HS-27A (cell line): ENCODE results near the gene DVL2.
"Not testable (repeated sequence)": the region's sequence is repeated elsewhere in the genome, so short reads cannot be mapped to it uniquely, and the experiment has no call there.

ENCODE experiments used
- DNase-seq: peaks from one replicate; pipeline ENCODE4 v3.0.0-alpha.2; 2012; ENCODE audit warnings: low read depth, missing footprints

DVL2 gene

DNA sequence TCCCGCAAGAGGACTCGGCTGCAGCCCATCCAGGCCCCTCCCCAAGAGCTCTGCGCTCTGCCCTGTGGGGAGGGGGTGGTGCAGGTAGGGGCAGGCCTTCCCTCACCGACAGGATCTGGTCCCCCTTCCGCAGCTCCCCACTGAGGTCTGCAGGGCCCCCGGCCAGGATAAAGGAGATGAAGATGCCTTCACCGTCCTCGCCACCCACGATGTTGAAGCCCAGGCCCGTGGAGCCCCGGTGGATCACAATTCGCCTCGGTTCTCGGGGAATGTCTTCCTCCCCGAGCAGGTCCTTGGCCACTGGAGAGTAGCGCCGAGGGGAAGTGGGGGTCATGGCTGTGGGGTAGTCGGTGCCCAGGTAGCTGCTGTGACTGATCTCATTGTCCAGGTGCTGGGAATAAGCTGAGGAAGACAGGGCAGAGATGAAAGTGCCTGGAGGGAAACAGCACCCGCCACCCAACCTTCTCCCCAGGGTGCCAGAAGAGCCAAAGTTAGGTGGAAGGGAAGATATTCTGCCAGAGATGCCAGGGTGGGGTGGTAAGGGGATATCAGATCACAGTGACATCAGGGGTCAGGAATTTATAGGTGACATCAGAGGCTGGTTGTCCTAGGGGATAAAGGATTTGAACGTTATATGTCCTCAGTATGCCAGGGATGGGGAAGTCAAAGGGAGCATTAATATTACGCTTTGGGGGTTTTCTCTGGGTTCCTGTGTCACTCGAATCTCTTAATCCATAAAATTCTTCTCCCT is 37.5 kb downstream of the DVL2 start:
- DNase-seq, result no peak

GRCh38 chr17:7195971-7196370 is 38.3 kb downstream of the DVL2 start:
- no peak for DNase-seq

DNA sequence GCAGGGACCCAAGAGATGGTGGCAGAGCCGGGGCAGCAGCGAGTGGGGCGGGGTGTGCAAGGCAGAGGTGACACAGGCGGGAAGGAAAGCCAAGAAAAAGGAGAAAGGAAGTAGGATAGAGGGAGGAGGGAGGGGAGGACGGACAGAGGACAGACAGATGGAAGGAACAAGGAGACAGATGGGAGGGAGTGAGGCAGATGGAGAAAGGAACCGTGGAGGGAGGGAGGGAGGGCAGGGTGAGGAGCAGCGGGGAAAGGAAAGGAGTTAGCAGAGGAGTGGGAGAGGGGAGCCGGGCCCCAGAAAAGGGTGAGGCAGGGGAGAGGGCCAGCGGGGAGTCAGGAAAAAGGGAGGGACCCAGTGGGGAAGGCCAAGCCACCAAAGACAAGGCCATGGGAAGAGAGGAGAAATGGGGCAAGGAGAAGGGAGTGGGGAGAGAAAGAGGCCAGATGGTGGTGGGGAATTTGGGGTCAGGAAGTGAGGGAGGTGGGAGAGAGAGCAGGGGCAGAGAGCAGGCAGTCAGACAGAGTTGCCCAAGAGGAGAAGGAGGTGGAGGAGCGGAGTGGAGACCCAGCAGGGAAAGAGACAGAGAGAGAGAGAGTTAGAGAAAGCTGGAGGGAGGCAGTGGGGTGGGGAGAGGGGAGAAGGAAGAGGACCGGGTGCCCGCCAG is 41.9 kb downstream of the DVL2 start:
- no peak for DNase-seq

DNA sequence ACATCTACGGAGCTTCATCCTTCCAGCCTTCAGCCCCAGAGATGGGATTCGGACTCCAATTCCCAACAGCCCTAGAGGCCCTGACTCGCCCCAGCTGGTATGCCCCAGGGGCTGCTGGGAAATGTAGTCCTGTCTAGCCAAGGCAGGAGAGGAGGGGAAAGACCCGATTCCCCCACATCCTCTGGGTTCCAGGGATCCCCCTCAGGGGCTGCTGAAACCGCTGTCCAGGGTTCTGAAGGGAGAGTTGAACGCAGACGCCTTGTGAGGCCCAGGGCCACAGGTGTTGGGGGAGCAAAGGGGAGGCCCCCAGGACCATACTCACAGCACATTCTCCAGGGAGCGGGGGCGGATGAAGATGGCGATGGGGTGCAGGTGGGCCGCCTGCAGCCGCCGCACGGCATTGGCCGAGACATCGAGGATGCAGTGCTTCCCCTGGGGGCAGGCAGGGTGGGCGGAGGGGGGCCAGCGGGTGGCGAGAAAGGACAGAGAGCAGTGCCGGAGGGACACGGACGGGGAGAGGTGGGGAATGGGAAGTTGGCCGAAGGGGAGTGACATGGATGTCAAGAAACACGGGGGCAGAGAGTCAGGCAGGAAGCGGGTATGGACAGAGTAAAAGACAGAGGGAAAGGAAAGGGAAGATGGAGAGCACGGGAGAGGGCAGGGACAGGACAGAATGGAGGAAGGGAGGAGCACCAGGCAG is 42.6 kb downstream of the DVL2 start:
- DNase-seq, result no peak

DNA sequence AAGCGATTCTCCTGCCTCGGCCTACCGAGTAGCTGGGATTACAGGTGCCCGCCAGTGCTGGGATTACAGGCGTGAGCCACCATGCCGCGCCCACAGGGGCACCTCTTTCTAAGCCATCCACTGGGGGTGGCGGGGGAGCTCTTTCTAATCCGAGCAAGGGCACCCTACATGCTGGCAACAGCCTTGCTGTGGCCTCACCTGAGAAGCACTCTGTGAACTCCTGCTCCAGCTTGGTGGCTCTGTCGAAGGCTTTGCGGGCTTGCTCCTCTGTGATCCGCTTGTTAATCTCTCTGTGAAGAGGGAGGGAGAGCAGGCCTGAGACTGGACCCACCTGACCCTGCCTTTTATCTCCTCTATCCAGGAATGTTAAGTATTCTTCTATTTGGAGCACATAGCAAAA is 43.2 kb downstream of the DVL2 start:
- DNase-seq, result no peak

GRCh38 chr17:7190276-7190917 is 43.9 kb downstream of the DVL2 start:
- no peak for DNase-seq

GRCh38 chr17:7186241-7186640 is 48.1 kb downstream of the DVL2 start:
- no peak for DNase-seq

- no peak for DNase-seq
Measured at GRCh38 chr17:7184647-7185046, 49.7 kb downstream of the DVL2 start.

DNA sequence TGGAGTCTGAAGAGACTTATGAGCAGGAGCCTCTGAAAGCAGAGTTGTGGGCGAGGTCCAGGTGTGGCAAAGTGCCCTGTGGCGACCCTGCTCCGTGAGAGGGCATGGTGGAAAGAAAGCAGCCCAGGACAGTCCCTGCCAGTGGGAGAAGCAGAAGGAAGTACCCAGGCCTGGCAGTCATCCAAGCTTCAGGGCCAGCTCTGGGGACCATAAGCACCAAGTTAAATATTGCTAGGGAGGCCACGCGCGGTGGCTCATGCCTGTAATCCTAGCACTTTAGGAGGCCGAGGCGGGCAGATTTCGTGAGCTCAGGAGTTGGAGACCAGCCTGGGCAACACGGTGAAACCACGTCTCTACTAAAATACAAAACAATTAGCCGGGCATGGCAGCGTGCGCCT is 50.2 kb downstream of the DVL2 start:
- DNase-seq, result no peak

DNA sequence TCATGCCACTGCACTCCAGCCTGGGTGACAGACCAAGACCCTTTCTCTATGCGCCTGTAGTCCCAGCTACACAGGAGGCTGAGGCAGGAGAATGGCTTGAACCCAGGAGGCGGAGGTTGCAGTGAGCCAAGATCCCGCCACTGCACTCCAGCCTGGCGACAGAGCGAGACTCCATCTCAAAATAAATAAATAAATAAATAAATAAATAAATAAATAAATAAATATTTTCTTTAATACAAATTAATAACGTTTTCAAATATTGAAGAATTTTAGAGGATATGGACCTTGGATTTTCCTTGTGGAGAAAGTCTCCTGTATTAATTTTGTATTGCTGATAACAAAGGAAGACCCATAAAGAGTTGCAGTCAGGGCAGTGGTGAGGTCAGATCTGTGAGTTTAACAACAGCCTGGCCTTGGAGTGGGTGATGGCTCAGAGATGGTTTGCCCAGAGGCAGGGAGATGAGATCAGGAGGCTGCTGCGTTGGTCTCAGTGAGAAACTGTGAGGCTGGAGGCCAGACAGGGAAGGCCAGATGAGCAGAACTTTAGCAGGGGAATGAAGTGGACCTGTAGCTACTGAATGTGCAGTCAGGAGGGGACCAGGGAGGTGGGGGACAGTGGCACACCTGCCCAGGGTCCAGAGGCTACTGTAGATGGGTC is 50.8 kb downstream of the DVL2 start:
- DNase-seq, result no peak

DNA sequence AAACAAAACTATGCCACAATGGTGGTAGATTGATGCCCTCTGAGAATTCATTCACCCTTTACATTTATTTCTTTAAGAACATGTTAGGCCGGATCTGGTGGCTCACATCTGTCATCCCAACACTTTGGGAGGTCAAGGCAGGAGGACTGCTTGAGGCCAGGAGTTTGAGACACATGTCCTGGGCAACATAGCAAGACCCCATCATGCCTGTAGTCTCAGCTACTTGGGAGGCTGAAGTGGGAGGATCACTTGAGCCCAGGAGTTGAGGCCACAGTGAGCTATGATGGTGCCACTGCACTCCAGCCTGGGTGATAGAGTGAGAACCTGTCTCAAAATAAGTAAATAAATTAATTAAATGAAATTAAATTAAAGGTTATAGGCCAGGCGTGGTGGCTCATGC is 52.2 kb downstream of the DVL2 start:
- DNase-seq, result not testable (repeated sequence)

DNA sequence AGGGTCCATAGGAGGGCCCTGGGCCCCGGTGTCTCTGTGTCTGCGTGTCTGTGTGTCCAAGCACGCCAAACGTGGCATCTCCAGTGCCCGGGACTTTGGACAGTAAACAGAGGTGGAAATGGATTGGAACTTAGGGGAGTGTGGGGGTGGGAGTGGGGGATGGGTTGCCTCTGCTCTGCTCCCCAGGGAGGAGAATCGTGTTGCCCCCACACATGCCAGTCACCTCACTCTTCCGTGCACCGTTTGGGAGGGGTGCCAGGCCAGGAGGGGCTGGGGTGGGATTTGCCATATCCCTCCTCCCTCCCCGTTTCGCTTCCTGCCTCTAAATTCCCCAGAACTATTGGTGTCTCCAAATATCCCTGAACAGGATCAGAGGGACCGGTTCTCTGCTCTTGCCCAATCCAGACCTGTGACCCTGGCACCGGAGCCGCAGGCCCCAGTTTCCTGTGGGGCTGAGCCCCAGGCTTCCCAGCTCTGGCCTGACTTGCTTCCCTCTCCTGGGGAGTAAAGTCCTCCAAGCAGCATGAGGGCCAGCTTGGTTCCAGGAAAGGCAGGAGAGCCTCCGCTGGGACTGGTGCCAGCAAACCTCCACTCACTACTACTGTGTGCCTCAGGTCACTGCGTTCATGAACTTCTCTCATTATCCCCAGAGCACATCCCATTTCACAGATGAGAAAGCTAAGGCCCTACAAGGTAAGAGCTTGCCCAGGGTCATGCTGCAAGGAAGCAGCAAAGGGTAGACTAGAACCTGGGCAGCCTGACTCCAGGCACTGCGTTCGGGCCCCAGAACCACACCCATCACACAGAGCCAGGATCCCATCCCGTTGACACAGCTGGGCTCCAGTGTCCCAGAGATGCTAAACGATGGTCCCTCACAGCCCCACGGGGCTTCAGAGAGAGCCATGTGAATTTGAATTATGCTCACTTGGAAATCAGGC is 54.7 kb downstream of the DVL2 start, which contains the start of gene ASGR1:
Gene ASGR1, minus strand, starts transcription at position 54 of the 938 bp plus-strand sequence. CDS start 807 bp downstream, outside the sequence.
- no peak for DNase-seq

- no peak for DNase-seq
Measured at GRCh38 chr17:7178973-7179316, 55.4 kb downstream of the DVL2 start.

GRCh38 chr17:7177954-7178477 is 56.3 kb downstream of the DVL2 start:
- DNase-seq, result no peak

GRCh38 chr17:7177191-7177953 is 56.9 kb downstream of the DVL2 start:
- DNase-seq, result no peak

DNA sequence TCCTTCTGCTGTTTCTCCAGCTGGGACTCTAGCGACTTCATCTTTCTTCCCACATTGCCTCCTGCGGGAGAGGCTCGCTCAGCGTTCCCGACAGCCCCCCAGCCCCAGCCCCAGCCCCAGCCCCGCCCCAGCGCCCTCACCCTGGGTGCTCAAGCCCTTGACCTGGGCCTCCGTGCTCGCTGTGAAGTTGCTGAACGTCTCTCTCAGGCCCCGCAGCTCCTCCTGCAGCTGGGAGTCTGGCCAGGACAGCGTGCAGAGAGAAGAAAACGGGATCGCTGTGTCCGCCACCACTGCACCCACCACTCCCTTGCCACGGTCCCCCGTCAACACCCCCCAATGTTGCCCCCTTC is 57.5 kb downstream of the DVL2 start:
- DNase-seq, result no peak

DNA sequence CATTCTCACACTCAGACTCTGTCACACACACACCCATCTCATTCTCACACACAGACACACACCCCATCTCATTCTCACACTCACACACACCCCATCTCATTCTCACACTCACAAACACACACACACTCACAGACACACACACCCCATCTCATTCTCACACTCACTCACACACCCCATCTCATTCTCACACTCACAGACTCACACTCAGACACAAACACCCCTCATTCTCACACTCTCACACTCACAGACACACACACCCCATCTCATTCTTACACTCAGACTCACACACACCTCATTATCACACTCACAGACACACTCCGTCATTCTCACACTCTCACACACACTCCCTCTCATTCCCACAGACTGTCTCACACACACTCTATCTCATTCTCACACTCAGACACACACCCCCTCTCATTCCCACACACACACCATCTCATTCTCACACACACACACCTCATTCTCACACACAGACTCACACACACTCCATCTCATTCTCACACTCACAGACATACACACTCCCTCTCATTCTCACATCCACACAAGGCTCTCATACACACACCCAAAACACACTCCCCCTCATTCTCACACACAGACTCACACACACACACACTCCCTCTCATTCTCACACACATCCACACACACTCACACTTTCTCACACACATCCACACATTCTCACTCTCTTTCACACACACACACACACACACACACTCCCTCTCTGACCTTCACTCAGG is 58.0 kb downstream of the DVL2 start:
- DNase-seq, result no peak
